Myometrial cell (primary cell): ENCODE results near the gene VMP1. TPM values are rescaled to one million over a fixed set of nuclear protein-coding genes. Genes with fewer than 3 reads are reported as not detected.

Experiments
- total RNA-seq: library from RNA; depleted of rRNA; stranded (reverse); fragments of >200 nt; gene quantifications from 2 replicates; pipeline ENCODE4 v1.2.3, GENCODE V29; 2015

The VMP1 gene
- total RNA-seq: 127 and 136 TPM in 2 replicates

DNA sequence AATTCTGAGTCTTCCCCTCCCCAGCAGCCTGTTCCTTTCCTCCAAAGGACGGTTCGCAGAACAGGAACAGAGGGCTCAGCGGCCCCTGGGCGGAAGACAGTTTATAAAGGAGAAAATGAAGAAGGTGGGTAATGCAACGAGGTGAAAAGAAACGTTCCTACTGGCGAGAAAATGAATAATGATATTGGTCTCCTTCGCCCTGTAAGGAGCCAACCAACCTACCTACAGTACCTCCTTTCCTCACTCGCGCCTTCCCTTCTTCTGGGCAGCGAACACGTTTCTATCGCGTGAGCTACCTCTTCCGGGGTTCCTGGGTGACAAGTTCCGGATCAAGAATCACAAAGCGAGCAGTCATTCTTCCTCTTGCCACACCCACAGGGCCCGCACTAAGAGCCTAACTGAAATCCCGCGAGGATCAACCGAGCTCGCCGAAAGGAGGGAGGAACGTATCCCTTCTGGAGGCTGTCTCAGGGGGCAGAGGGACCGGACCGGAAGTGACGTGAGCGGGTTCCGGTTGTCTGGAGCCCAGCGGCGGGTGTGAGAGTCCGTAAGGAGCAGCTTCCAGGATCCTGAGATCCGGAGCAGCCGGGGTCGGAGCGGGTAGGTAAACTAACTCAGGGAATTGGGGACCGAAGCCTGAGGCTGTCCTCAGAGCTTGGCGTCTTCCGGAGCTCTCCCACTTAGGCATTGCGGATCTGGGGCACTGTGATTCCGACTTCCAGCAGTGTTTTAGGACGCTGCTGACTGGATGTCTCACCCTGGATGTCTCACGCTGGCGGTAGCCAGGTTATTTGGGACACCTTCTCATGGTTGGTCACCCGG, at the start of gene VMP1, which contains the start of gene PTRH2:
Gene VMP1, plus strand, starts transcription at position 506 of the 822 bp plus-strand sequence. CDS start 23,793 bp downstream, outside the sequence.
Gene PTRH2, minus strand, starts transcription at position 282 of the 822 bp plus-strand sequence. CDS start 9,452 bp downstream, outside the sequence.

Other genes starting within 250 kb of the VMP1 start
- gene DHX40, start 142.0 kb upstream of the VMP1 start, total RNA-seq: 29.7 and 40.6 TPM in 2 replicates
- 302 and 438 TPM in 2 replicates for gene CLTC, start 87.8 kb upstream of the VMP1 start, total RNA-seq
- gene PTRH2, start 224 bp upstream of the VMP1 start, total RNA-seq: 23.6 and 39.3 TPM in 2 replicates
- gene TUBD1, start 185.3 kb downstream of the VMP1 start, total RNA-seq: 4.0 and 5.8 TPM in 2 replicates
- 26.2 and 29.1 TPM in 2 replicates for gene RPS6KB1, start 185.5 kb downstream of the VMP1 start, total RNA-seq